ENCODE data around the gene NRCAM. TPM values are rescaled to one million over a fixed set of nuclear protein-coding genes. Genes with fewer than 3 reads are reported as not detected.

NRCAM gene
- total RNA-seq, 1 donor from 2014 or later = 0.14 TPM

DNA sequence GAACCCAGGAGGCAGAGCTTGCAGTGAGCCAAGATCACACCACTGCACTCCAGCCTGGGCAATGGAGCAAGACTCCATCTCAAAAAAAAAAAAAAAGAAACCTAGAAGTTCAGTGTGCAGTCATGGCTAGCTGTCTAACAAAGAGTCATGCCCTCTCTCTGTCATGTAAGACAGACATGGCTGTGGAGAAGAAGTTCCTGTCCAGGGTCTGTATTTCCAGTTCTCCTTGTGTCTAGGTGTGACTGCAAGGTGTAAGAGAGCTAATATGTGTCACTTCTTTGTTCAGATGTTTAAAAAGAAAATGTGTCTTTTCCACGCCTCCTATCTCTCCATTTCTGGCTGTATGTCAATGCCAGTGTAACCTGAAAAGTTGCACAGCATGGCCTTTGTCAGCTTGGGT lies 139.5 kb downstream of the NRCAM start:
- H3K4me1 ChIP-seq = no peaks in the 10 kb centered on the region
- H3K27ac ChIP-seq (replicated peaks) = no peak overlapping the region
- no peak for DNase-seq
- TF ChIP-seq, protein P1, sequence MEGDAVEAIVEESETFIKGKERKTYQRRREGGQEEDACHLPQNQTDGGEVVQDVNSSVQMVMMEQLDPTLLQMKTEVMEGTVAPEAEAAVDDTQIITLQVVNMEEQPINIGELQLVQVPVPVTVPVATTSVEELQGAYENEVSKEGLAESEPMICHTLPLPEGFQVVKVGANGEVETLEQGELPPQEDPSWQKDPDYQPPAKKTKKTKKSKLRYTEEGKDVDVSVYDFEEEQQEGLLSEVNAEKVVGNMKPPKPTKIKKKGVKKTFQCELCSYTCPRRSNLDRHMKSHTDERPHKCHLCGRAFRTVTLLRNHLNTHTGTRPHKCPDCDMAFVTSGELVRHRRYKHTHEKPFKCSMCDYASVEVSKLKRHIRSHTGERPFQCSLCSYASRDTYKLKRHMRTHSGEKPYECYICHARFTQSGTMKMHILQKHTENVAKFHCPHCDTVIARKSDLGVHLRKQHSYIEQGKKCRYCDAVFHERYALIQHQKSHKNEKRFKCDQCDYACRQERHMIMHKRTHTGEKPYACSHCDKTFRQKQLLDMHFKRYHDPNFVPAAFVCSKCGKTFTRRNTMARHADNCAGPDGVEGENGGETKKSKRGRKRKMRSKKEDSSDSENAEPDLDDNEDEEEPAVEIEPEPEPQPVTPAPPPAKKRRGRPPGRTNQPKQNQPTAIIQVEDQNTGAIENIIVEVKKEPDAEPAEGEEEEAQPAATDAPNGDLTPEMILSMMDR (IDR thresholded peaks at IDR 0.05; ENCODE audit: borderline replicate concordance) = no peak
- intact Hi-C loops (cut with micrococcal nuclease) = no loop called here
- no peaks in the 10 kb centered on the region for H3K27me3 ChIP-seq (ENCODE audit: low read depth)
- H3K36me3 ChIP-seq = no peaks in the 10 kb centered on the region
- no peaks in the 10 kb centered on the region for H3K9me3 ChIP-seq (replicated peaks)
- H3K4me3 ChIP-seq = no peak overlapping the region

DNA sequence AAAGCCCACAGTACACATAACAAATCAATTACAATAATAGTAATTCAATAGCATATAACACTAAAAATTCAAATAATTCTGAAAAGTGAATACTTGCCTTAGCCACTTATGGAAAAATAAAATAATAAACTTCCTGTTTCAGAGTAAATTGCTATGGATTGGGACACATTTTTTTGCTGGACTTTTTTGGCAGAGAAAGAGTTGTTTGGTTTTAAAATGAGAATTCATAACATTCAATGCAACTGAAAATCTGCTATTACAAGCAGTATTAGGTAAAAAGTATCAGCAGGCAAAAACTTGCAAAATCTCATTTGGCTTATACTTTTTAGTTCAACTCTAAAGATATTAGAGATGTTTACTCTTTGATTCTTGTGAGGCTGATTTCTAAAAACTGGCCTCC lies 141.7 kb downstream of the NRCAM start:
- intact Hi-C loops (cut with micrococcal nuclease) = no loop called here
- TF ChIP-seq, protein P1 (IDR thresholded peaks at IDR 0.05; ENCODE audit: borderline replicate concordance) = no peak
- Histone ChIP-seq H3K27ac (replicated peaks) (no peak overlapping the region), H3K9me3 (replicated peaks) (no peaks in the 10 kb centered on the region), H3K4me1 (no peaks in the 10 kb centered on the region), H3K4me3 (no peak overlapping the region), H3K36me3 (no peaks in the 10 kb centered on the region), H3K27me3 (ENCODE audit: low read depth) (no peaks in the 10 kb centered on the region)
- no peak for DNase-seq

DNA sequence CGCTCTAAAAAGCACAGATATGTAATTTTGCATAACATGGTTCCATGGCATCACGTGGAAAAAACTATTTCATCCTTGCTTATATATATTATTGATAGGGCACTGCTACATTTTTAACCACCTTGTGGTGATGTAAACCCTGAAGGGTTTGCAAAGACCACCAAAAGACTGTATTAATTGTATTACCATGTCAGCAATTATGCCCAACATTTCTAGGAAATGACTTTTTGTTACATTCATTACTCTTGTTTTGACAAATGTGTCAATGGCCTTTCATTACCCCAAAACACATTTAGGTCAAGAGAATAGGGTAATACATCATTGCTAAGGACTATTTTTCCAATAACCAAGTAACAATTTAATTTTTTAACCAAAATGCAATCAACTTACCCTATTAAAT lies 142.2 kb downstream of the NRCAM start:
- Histone ChIP-seq H3K36me3 (no peaks in the 10 kb centered on the region), H3K27ac (replicated peaks) (no peak overlapping the region), H3K9me3 (replicated peaks) (no peaks in the 10 kb centered on the region), H3K4me1 (no peaks in the 10 kb centered on the region), H3K4me3 (no peak overlapping the region), H3K27me3 (ENCODE audit: low read depth) (no peaks in the 10 kb centered on the region)
- intact Hi-C loops (cut with micrococcal nuclease) = no loop called here
- no peak for DNase-seq
- TF ChIP-seq, protein P1 (IDR thresholded peaks at IDR 0.05; ENCODE audit: borderline replicate concordance) = no peak

DNA sequence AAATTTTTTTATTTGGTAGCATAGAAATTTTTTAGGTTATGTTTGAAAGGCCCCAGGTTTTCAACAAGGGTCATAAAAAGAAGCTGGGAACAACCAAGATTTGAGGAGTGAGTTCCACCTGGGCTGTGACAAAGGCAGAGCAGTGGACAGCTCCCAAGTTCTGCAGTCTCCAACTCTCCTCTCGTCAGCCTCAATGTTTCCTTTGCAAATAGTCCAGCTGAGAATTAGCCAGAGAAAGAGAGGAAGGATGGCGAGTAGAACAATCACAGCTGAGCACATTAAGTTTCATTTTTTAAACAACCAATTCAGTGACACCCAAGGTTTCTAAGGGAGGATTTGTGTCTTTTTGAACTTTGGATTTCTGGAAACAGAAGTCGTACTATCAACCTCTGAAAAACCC lies 143.2 kb downstream of the NRCAM start:
- Histone ChIP-seq H3K9me3 (replicated peaks) (no peaks in the 10 kb centered on the region), H3K27ac (replicated peaks) (no peak overlapping the region), H3K4me3 (no peak overlapping the region), H3K4me1 (no peaks in the 10 kb centered on the region), H3K36me3 (no peaks in the 10 kb centered on the region), H3K27me3 (ENCODE audit: low read depth) (no peaks in the 10 kb centered on the region)
- intact Hi-C loops (cut with micrococcal nuclease) = no loop called here
- no peak for DNase-seq
- TF ChIP-seq, protein P1 (IDR thresholded peaks at IDR 0.05; ENCODE audit: borderline replicate concordance) = no peak

DNA sequence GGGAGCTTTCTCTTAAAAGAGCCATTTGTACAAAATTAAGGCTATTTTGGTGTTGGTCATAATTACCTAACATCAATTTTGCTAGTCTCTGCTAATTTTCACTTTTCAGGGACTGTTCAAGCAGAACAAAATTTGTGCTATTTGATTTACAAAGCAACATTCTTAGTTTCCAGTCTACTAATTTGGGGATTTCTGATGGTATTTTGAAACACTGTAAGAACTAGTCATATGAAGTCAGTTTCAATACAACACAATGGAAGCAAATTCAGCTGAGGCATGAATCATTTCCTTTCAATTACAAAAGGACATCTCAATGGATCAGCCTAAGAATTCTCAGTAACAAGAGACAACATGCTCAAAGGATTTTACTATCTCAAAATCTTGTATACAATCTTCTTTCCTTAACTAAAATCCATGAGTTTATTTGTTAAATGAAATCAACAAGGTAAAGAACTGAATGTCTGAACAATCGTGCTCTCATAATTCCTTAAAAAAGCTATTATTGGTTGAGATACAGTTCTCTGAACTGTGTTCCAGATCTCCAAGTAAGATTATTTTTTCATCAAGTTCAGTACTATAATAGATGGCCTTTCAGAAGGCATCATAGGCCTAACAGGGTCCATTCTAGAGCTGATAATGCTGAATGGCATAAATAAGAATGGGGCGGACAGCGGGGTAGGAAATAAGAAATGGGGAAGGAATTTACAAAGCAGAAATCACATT lies 144.6 kb downstream of the NRCAM start:
- no peaks in the 10 kb centered on the region for H3K9me3 ChIP-seq (replicated peaks)
- peak overlapping the region; percentile 34 for H3K27ac ChIP-seq (replicated peaks)
- intact Hi-C loops (cut with micrococcal nuclease) = no loop called here
- H3K4me1 ChIP-seq = no peaks in the 10 kb centered on the region
- no peak for DNase-seq
- no peak overlapping the region for H3K4me3 ChIP-seq
- no peaks in the 10 kb centered on the region for H3K36me3 ChIP-seq
- H3K27me3 ChIP-seq (ENCODE audit: low read depth) = no peaks in the 10 kb centered on the region
- TF ChIP-seq, protein P1 (IDR thresholded peaks at IDR 0.05; ENCODE audit: borderline replicate concordance) = no peak
